ENCODE measurements around the gene CNTN6. TPM values are rescaled to one million over a fixed set of nuclear protein-coding genes. Genes with fewer than 3 reads are reported as not detected.

Gene CNTN6
- total RNA-seq, 1 experiment from 2014 or later, result not detected

DNA sequence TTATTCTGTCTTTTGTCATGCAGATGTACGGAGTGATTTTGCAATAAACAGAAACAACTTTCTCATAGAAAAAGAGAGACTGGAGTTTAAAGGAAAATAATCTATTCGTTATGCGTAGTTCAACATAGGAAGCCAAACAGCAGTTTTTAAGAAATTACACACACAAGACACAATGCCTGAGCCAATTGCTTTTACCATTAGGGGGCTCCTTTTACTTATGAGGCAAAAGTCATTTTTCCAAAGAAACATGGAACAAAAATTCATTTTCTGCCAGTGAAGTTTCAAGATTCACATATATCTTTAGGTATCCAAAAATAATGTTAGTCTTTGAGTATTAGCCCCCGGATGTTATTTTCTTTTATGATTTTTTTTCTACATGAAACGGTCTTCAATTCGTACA, 10.7 kb downstream of the CNTN6 start (continued):
- TF ChIP-seq EZH2phosphoT487 (IDR thresholded peaks at IDR 0.05; ENCODE audit: borderline replicate concordance), result no peak
- no peak for TF ChIP-seq FOSL1 (IDR thresholded peaks at IDR 0.05; ENCODE audit: low read depth)
- no peak for TF ChIP-seq ZFX (IDR thresholded peaks at IDR 0.05)
- no peak for TF ChIP-seq SIN3A (IDR thresholded peaks at IDR 0.05; ENCODE audit: low read depth)
- TF ChIP-seq EZH2 (IDR thresholded peaks at IDR 0.05), result no peak
- TF ChIP-seq CEBPB (IDR thresholded peaks at IDR 0.05; ENCODE audit: low read depth), result no peak
- no peak for TF ChIP-seq EGR1 (IDR thresholded peaks at IDR 0.05; ENCODE audit: low read depth)
- TF ChIP-seq SP1 (IDR thresholded peaks at IDR 0.05; ENCODE audit: low read depth), result no peak

DNA sequence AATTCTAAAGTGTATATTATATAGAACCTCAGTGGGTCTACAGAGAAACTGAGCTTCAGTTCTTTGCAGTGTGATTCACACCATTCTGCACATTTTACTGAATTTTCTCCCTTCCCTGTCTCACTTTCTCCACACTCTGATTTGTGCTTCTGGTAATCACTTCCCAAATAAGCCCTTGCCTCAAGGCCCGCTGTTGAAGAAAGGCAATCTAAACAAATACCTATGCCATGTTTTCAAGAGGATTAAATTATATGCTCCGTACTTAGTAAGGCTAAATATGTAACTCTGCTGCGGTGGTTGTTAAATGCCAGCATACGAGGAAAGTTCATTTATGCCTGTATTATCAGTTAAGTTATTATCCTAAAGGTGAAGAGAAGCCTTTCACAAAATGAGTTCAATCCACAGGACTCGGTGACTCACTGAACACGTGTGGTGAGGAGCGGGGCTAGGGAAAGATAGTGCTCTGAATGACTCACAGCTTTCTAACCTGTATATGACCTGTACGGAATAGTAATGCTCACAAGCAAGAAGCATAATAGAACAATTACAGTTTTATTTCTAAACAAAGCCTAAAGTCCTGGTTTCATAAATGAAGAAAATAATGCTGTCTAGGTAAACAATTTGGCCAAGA, 25.1 kb downstream of the CNTN6 start:
- ATAC-seq, result no peak

More for the DNA sequence above, 25.1 kb downstream of the CNTN6 start:
- no peaks in the 10 kb centered on the region for H3K27me3 ChIP-seq (ENCODE audit: insufficient read depth, low read length)
- ChIA-PET CTCF (no interaction called here), POLR2A (no interaction called here), RAD21 (ENCODE audit: low non-redundant PET in 1 of 2, low total read pairs in 2 of 2, uncharacterized antibody in 2 of 2, unreplicated experiment in 2 of 2) (no interaction called here)
- no peaks in the 10 kb centered on the region for H3K36me3 ChIP-seq (ENCODE audit: control insufficient read depth in 1 of 2, insufficient read depth in 2 of 2, low read length in 2 of 2)
- intact Hi-C loops (cut with micrococcal nuclease), result no loop called here
- no peaks in the 10 kb centered on the region for H4K20me1 ChIP-seq (ENCODE audit: insufficient read depth)
- H3K79me2 ChIP-seq (ENCODE audit: insufficient read depth, low read length), result no peaks in the 10 kb centered on the region
- TF ChIP-seq POLR2A (IDR thresholded peaks at IDR 0.05; ENCODE audit: borderline replicate concordance, extremely low read depth, insufficient read depth, insufficient read length), result no peak
- no peak for TF ChIP-seq EZH2phosphoT487 (IDR thresholded peaks at IDR 0.05; ENCODE audit: borderline replicate concordance)
- no peak for TF ChIP-seq RAD21 (IDR thresholded peaks at IDR 0.05; ENCODE audit: low read depth)
- TF ChIP-seq SRF (IDR thresholded peaks at IDR 0.05; ENCODE audit: low read depth), result no peak
- TF ChIP-seq, protein P1, sequence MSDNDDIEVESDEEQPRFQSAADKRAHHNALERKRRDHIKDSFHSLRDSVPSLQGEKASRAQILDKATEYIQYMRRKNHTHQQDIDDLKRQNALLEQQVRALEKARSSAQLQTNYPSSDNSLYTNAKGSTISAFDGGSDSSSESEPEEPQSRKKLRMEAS (IDR thresholded peaks at IDR 0.05), result no peak
- no peak for TF ChIP-seq FOSL1 (IDR thresholded peaks at IDR 0.05; ENCODE audit: low read depth)
- no peak for TF ChIP-seq ZNF274 (IDR thresholded peaks at IDR 0.05; ENCODE audit: low read depth, low read length)
- TF ChIP-seq YY1 (IDR thresholded peaks at IDR 0.05; ENCODE audit: extremely low read depth, insufficient replicate concordance, low read depth, low read length), result no peak
- TF ChIP-seq JUND (IDR thresholded peaks at IDR 0.05), result no peak
- no peak for TF ChIP-seq EZH2 (IDR thresholded peaks at IDR 0.05)
- TF ChIP-seq, protein P2, sequence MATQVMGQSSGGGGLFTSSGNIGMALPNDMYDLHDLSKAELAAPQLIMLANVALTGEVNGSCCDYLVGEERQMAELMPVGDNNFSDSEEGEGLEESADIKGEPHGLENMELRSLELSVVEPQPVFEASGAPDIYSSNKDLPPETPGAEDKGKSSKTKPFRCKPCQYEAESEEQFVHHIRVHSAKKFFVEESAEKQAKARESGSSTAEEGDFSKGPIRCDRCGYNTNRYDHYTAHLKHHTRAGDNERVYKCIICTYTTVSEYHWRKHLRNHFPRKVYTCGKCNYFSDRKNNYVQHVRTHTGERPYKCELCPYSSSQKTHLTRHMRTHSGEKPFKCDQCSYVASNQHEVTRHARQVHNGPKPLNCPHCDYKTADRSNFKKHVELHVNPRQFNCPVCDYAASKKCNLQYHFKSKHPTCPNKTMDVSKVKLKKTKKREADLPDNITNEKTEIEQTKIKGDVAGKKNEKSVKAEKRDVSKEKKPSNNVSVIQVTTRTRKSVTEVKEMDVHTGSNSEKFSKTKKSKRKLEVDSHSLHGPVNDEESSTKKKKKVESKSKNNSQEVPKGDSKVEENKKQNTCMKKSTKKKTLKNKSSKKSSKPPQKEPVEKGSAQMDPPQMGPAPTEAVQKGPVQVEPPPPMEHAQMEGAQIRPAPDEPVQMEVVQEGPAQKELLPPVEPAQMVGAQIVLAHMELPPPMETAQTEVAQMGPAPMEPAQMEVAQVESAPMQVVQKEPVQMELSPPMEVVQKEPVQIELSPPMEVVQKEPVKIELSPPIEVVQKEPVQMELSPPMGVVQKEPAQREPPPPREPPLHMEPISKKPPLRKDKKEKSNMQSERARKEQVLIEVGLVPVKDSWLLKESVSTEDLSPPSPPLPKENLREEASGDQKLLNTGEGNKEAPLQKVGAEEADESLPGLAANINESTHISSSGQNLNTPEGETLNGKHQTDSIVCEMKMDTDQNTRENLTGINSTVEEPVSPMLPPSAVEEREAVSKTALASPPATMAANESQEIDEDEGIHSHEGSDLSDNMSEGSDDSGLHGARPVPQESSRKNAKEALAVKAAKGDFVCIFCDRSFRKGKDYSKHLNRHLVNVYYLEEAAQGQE (IDR thresholded peaks at IDR 0.05; ENCODE audit: low read depth), result no peak
- no peak for TF ChIP-seq EGR1 (IDR thresholded peaks at IDR 0.05; ENCODE audit: low read depth)
- no peak for TF ChIP-seq CBX3 (IDR thresholded peaks at IDR 0.05; ENCODE audit: low read depth)
- TF ChIP-seq TCF7L2 (IDR thresholded peaks at IDR 0.05; ENCODE audit: borderline replicate concordance, extremely low read depth, insufficient read depth, insufficient read length), result no peak
- TF ChIP-seq ZBTB33 (IDR thresholded peaks at IDR 0.05; ENCODE audit: extremely low read depth, insufficient replicate concordance, low read length), result no peak
- no peak for TF ChIP-seq SIN3A (IDR thresholded peaks at IDR 0.05; ENCODE audit: low read depth)
- no peak for TF ChIP-seq POLR2AphosphoS5 (IDR thresholded peaks at IDR 0.05; ENCODE audit: low read depth, low read length)
- no peak for TF ChIP-seq SP1 (IDR thresholded peaks at IDR 0.05; ENCODE audit: low read depth)
- TF ChIP-seq ELF1 (IDR thresholded peaks at IDR 0.05; ENCODE audit: borderline replicate concordance, low read depth), result no peak
- no peak for TF ChIP-seq ATF3 (IDR thresholded peaks at IDR 0.05)
- H3K9me3 ChIP-seq (ENCODE audit: control insufficient read depth in 1 of 2, insufficient read depth in 1 of 2, low read depth in 1 of 2, low read length in 2 of 2), result peaks cover 10 to 15% of the 10 kb centered on the region in 2 experiments; a peak in 3 of 4 replicates
- no peak overlapping the region for H3K9ac ChIP-seq (ENCODE audit: low read length)
- H2AFZ ChIP-seq (ENCODE audit: low read depth, low read length, poor library complexity, severe bottlenecking), result no peak overlapping the region
- H3K27ac ChIP-seq (ENCODE audit: low read depth, low read length), result no peak overlapping the region
- no peak for DNase-seq (ENCODE audit: low read depth, low spot score)
- no TSS peak for BruUV-seq (replicated peaks)
- H3K4me2 ChIP-seq (ENCODE audit: low read length), result no peak overlapping the region
- H3K9me2 ChIP-seq (ENCODE audit: insufficient read depth), result no peaks in the 10 kb centered on the region
- no peak overlapping the region for H3K4me3 ChIP-seq (replicated peaks in 1 of 2; ENCODE audit: low read depth in 1 of 2, low read length in 2 of 2)
- H3K4me1 ChIP-seq (ENCODE audit: control insufficient read depth in 1 of 2, insufficient read depth in 2 of 2, low read length in 2 of 2), result no peaks in the 10 kb centered on the region

Data from HCT116 (cell line).